ENCODE results near the gene CPLANE2. TPM values are rescaled to one million over a fixed set of nuclear protein-coding genes. Genes with fewer than 3 reads are reported as not detected.

Gene CPLANE2
- total RNA-seq (2021) (3.9 to 5.0 TPM (median 4.9 TPM) in 3 replicates), Bru-seq, nascent RNA (percentile 36 among the genes with signal in this experiment)
- long read RNA-seq, experiment 1, partial matches to known transcripts = 0 of 6 reads
- long read RNA-seq, experiment 1, other reads (novel, unspliced or antisense) = 1 of 6 reads
- long read RNA-seq, experiment 2, partial matches to known transcripts = 0 of 1 reads
- long read RNA-seq, experiment 2, other reads (novel, unspliced or antisense) = 1 of 1 reads
- long read RNA-seq, experiment 3, partial matches to known transcripts = 0 of 2 reads
- long read RNA-seq, experiment 3, other reads (novel, unspliced or antisense) = 0 of 2 reads

DNA sequence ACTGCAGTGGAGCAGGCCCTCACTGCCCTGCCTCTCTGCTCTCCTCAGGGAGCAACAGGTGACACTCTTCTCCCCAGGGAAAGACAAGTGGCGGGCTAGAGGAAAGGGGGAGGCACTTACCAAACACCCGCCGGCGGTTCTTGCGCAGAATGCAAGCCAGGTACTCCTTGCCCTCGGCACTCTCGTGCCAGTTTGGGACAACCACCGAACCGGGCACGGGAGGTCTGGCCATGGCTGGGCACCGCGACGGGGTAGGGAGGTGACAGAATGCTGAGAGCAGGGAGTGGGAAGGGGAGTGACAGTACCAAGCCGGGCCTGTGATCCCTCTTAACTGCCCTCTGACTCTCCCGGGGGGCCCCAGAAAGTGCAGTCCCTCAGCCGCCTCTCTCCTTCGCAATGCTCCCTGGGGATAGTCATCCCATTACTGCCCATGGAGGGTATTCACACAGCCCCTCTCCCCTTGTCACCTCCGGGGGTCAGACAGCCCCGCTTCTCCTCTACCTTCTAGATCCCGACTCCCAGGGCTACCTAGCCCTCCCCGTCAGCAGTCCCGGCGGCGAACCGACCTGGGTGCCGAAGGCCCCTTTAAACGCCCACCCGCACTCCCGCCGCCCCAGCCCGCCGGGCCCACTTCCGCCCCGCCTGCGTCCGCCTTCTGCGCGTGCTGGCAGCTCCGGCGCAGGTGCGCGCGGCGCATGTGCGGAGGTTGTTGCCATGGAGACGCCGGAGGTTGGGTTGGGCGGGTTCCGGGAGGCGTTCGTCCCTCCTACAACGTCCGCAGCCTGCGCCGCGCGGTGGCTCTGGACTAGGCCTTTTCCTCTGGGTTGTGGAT, at the start of gene CPLANE2:
Gene CPLANE2 (minus strand): TSS at position 673 of the 832 bp plus-strand sequence. CDS start 441 bp downstream, at position 232.
- Mint-ChIP-seq H3K4me1 (peaks cover 15% of the 10 kb centered on the region), H3K27me3 (ENCODE audit: low read depth) (no peaks in the 10 kb centered on the region; the same call in 1 of the 2 replicates), H3K9me3 (no peaks in the 10 kb centered on the region), H3K36me3 (no peaks in the 10 kb centered on the region), H3K4me3 (peak within 1 kb of the TSS; percentile 80), H3K27ac (0 out of 2 replicates have a peak within 1 kb of the TSS, but pooled peaks have one; percentile 68)
- ChIA-PET POLR2A (interaction anchor here (1.0 to 1.3 kb wide), 2 partner anchors 20 to 31 kb away, joined by 3 to 5 read pairs; no protein-coding TSS in a partner anchor), CTCF (interaction anchor here (1.2 to 2.6 kb wide), 5 partner anchors 9 to 155 kb away, joined by 5 to 13 read pairs (median 8); no protein-coding TSS in a partner anchor)
- ATAC-seq (peak; percentile 88), DNase-seq (ENCODE audit: low spot score) (peak; percentile 97)
- TF ChIP-seq ETV6 (CRISPR knock-in tag; IDR thresholded peaks at IDR 0.05) (peak; percentile 62), OVOL2 (CRISPR knock-in tag; IDR thresholded peaks at IDR 0.05; ENCODE audit: borderline replicate concordance) (no peak), PREB (CRISPR knock-in tag; IDR thresholded peaks at IDR 0.05; ENCODE audit: borderline replicate concordance) (no peak), HMGXB4 (CRISPR knock-in tag; IDR thresholded peaks at IDR 0.05) (peak; percentile 79; the same call in 1 of the 2 replicates), FOXJ3 (CRISPR knock-in tag; IDR thresholded peaks at IDR 0.05; ENCODE audit: borderline replicate concordance) (no peak), ZSCAN18 (CRISPR knock-in tag; IDR thresholded peaks at IDR 0.05) (no peak), RELA (CRISPR knock-in tag; IDR thresholded peaks at IDR 0.05; ENCODE audit: borderline replicate concordance) (no peak), IRF1 (CRISPR knock-in tag; IDR thresholded peaks at IDR 0.05) (no peak), SOX15 (CRISPR knock-in tag; IDR thresholded peaks at IDR 0.05) (no peak), FOXK1 (CRISPR knock-in tag; IDR thresholded peaks at IDR 0.05) (peak; percentile 64), ZNF219 (CRISPR knock-in tag; IDR thresholded peaks at IDR 0.05; ENCODE audit: borderline replicate concordance) (no peak), MXD4 (CRISPR knock-in tag; IDR thresholded peaks at IDR 0.05; ENCODE audit: borderline replicate concordance) (no peak), MLX (CRISPR knock-in tag; IDR thresholded peaks at IDR 0.05) (no peak)
- TF ChIP-seq, protein P1, sequence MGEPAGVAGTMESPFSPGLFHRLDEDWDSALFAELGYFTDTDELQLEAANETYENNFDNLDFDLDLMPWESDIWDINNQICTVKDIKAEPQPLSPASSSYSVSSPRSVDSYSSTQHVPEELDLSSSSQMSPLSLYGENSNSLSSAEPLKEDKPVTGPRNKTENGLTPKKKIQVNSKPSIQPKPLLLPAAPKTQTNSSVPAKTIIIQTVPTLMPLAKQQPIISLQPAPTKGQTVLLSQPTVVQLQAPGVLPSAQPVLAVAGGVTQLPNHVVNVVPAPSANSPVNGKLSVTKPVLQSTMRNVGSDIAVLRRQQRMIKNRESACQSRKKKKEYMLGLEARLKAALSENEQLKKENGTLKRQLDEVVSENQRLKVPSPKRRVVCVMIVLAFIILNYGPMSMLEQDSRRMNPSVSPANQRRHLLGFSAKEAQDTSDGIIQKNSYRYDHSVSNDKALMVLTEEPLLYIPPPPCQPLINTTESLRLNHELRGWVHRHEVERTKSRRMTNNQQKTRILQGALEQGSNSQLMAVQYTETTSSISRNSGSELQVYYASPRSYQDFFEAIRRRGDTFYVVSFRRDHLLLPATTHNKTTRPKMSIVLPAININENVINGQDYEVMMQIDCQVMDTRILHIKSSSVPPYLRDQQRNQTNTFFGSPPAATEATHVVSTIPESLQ (CRISPR knock-in tag; IDR thresholded peaks at IDR 0.05) = no peak
- TF ChIP-seq, protein P2, sequence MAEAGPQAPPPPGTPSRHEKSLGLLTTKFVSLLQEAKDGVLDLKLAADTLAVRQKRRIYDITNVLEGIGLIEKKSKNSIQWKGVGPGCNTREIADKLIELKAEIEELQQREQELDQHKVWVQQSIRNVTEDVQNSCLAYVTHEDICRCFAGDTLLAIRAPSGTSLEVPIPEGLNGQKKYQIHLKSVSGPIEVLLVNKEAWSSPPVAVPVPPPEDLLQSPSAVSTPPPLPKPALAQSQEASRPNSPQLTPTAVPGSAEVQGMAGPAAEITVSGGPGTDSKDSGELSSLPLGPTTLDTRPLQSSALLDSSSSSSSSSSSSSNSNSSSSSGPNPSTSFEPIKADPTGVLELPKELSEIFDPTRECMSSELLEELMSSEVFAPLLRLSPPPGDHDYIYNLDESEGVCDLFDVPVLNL (CRISPR knock-in tag; IDR thresholded peaks at IDR 0.05; ENCODE audit: borderline replicate concordance, low read depth) = no peak
- TF ChIP-seq, protein P3, sequence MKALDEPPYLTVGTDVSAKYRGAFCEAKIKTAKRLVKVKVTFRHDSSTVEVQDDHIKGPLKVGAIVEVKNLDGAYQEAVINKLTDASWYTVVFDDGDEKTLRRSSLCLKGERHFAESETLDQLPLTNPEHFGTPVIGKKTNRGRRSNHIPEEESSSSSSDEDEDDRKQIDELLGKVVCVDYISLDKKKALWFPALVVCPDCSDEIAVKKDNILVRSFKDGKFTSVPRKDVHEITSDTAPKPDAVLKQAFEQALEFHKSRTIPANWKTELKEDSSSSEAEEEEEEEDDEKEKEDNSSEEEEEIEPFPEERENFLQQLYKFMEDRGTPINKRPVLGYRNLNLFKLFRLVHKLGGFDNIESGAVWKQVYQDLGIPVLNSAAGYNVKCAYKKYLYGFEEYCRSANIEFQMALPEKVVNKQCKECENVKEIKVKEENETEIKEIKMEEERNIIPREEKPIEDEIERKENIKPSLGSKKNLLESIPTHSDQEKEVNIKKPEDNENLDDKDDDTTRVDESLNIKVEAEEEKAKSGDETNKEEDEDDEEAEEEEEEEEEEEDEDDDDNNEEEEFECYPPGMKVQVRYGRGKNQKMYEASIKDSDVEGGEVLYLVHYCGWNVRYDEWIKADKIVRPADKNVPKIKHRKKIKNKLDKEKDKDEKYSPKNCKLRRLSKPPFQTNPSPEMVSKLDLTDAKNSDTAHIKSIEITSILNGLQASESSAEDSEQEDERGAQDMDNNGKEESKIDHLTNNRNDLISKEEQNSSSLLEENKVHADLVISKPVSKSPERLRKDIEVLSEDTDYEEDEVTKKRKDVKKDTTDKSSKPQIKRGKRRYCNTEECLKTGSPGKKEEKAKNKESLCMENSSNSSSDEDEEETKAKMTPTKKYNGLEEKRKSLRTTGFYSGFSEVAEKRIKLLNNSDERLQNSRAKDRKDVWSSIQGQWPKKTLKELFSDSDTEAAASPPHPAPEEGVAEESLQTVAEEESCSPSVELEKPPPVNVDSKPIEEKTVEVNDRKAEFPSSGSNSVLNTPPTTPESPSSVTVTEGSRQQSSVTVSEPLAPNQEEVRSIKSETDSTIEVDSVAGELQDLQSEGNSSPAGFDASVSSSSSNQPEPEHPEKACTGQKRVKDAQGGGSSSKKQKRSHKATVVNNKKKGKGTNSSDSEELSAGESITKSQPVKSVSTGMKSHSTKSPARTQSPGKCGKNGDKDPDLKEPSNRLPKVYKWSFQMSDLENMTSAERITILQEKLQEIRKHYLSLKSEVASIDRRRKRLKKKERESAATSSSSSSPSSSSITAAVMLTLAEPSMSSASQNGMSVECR (CRISPR knock-in tag; IDR thresholded peaks at IDR 0.05; ENCODE audit: borderline replicate concordance) = no peak
- TF ChIP-seq, protein P4, sequence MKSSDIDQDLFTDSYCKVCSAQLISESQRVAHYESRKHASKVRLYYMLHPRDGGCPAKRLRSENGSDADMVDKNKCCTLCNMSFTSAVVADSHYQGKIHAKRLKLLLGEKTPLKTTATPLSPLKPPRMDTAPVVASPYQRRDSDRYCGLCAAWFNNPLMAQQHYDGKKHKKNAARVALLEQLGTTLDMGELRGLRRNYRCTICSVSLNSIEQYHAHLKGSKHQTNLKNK (CRISPR knock-in tag; IDR thresholded peaks at IDR 0.05) = no peak
- TF ChIP-seq, protein P5, sequence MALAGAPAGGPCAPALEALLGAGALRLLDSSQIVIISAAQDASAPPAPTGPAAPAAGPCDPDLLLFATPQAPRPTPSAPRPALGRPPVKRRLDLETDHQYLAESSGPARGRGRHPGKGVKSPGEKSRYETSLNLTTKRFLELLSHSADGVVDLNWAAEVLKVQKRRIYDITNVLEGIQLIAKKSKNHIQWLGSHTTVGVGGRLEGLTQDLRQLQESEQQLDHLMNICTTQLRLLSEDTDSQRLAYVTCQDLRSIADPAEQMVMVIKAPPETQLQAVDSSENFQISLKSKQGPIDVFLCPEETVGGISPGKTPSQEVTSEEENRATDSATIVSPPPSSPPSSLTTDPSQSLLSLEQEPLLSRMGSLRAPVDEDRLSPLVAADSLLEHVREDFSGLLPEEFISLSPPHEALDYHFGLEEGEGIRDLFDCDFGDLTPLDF (CRISPR knock-in tag; IDR thresholded peaks at IDR 0.05) = no peak

Measured in WTC11 (cell line).